ENCODE results near the gene RABGAP1L. TPM values are rescaled to one million over a fixed set of nuclear protein-coding genes. Genes with fewer than 3 reads are reported as not detected.

The RABGAP1L gene
- total RNA-seq, 1 donor from 2014 or later, result 28.0 TPM

- no peak for DNase-seq (ENCODE audit: low read depth, low spot score)
Observed at GRCh38 chr1:174913225-174913903, 754.0 kb downstream of the RABGAP1L start.

DNA sequence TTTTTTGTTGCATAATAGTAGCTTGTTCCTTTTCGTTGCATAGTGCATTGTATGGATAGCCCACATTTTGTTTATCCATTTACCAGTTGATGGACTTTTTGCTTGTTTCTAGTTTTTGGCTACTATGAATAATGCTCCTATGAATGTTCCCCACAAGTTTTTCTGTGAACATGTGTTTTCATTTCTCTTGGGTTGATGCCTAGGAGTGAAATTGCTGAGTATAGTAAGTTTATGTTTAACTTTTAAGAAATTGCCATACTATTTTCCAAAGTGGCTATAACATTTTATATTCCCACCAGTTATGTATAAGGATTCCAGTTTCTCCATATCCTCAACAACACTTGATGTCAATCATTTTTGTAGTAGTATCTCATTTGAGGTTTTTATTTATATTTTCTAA, 755.7 kb downstream of the RABGAP1L start:
- DNase-seq (ENCODE audit: low read depth, low spot score), result no peak

- DNase-seq (ENCODE audit: low read depth, low spot score), result no peak
Observed at GRCh38 chr1:174916846-174917245, 757.5 kb downstream of the RABGAP1L start.

GRCh38 chr1:174920093-174920492, 760.8 kb downstream of the RABGAP1L start:
- DNase-seq (ENCODE audit: low read depth, low spot score), result no peak

- no peak for DNase-seq (ENCODE audit: low read depth, low spot score)
Observed at GRCh38 chr1:174922121-174922520, 762.8 kb downstream of the RABGAP1L start.

GRCh38 chr1:174923820-174924219, 764.5 kb downstream of the RABGAP1L start:
- DNase-seq (ENCODE audit: low read depth, low spot score), result no peak

DNA sequence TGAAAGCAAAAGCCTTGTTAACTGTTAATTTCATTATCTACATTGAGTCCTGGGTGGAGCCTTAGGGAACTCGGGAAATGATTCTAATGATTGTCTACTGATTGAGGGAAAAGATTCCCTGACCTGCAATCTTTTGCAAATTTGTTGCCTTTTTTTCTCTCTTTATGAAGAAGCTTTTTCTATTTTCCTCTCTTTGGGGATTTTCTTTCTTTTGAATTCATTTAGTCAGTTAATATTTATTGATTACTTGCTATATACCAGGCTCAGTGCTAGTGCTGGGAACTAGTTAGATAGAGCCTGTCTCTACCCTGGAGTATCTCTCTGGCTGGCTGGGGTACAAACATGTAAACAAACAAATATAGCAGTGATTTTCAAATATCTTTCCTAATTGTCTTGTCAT, 769.2 kb downstream of the RABGAP1L start:
- DNase-seq (ENCODE audit: low read depth, low spot score), result no peak

- DNase-seq (ENCODE audit: low read depth, low spot score), result no peak
Observed at GRCh38 chr1:174931214-174931613, 771.9 kb downstream of the RABGAP1L start.

GRCh38 chr1:174932587-174932986, 773.3 kb downstream of the RABGAP1L start:
- DNase-seq (ENCODE audit: low read depth, low spot score), result no peak

DNA sequence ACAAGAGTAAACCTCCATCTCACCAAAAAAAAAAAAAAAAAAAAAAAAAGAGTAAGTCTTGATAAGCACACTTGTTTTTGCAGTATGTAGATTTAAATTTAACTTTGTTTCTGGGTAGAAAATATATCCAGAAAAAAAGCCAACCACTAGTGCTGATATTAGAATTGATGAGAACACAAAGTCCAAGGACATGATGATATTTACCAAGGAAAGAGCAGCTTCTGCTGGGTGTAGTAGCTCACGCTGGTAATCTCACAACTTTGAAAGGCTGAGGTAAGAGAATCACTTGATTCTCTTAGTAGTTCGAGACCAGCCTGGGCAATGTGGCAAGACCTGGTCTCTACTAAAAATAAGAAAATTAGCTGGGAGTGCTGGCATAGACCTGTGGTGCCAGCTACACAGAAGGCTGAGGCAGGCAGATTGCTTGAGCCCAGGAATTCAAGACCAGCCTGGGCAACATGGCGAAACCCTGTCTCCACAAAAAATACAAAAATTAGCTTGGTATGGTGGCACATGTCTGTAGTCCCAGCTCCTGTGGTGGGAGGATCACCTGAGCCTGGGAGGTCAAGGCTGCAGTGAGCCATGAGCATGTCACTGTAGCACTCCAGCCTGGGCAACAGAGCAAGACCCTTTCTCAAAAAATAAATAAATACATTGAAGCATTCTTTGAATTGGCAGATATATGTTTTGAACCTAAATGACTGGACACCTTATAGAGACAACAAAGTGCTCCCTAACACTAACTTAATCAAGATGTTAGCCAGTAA, 776.8 kb downstream of the RABGAP1L start:
- no peak for DNase-seq (ENCODE audit: low read depth, low spot score)

DNA sequence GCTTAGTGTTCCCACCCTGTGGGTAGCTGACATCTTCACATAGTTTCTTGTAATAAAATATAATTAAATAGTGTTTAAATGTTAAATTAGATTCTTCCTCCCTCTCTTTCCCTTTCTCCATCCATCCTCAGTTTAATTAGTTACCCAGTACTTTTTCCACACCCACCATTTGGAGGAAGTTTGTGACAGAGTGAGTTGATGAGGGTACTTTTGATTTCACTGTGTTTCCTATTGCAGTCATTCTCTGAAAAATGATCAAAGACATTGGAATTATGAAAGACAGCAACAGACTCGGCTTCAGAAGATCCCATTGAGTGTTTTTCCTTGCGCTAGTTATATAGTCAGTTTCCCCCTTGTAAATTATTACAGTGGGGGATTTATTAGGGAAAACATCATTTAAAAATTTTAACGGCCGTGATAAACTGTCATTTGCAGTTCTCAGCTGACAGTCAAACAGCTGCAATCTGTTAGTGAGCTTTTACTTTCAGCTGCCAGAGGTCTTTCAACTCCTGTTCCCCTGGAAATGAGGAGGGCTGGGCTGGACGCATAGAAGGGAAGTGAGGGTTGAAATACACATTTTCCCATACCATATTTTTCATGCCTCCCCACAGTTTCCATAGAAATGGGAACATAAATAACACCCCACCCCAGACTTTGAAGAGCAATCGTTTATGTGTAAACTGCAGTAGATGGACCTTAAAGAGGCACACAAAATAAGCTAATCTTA, 779.1 kb downstream of the RABGAP1L start:
- no peak for DNase-seq (ENCODE audit: low read depth, low spot score)

DNA sequence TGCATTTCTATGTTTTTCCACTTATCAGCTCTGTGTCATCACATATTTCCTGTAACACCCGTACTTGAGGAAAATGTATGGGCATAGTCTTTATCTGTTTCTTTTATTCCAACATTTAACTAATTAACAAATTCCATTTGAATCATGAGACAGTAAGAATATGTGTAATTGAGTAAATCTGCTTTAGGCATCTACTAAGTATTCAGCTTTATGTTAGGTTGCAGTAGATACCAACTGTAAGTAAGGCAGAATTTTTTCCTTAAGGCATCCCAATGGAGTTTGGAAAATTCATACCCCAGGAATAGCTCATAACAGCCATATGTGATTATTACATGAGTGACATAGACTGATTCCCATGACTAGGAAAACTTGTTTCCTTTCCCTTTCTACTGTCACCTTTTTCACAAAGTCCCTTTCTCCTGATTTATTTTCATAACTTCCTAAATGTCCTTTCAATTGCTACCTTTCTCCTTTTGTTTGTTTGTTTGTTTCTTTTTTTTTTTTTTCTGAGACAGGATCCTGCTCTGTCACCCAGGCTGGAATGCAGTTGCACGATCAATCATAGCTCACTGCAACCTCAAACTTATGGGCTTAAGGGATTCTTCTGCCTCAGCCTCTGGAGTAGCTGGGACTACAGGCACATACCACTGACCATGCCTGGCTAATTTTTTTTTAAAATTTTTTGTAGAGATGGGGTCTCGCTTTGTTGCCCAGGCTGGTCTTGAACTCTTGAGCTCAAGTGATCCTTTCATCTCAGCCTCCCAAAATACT, 780.6 kb downstream of the RABGAP1L start:
- no peak for DNase-seq (ENCODE audit: low read depth, low spot score)

GRCh38 chr1:174940646-174941175, 781.4 kb downstream of the RABGAP1L start:
- DNase-seq (ENCODE audit: low read depth, low spot score), result no peak

DNA sequence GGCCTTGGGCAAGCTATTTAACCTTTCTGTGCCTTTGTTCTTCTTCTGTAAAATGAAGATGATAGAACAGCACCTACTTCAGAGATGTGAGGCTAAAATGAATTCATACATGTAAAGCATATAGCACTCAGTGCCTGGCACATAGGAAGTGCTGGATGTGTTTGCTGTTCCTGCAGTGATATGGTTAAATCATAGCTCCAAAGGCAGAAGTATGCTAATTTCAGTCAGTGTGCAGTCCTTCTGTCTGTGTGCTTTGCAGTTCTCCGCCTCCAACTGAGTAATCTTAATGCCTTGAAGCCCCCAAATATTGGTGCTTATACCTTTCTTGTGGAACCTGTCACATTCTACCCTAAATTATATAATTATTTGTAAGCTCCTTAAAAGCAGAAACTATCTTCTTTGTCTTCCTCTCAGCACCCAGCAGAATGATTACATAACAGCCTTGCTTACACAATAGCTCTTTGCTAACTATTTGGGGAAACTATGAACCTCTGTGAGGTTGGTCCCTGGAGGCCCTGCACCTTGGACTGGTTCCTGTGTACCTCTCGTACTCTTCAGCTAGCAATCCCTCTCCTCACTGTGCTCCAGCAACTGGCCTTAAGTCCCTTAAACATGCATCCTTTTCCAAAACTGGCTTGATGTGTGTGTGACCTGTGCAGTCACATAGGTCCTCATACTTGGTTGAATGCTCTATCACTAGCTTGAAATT, 783.4 kb downstream of the RABGAP1L start:
- DNase-seq (ENCODE audit: low read depth, low spot score), result no peak

GRCh38 chr1:174946031-174946430, 786.7 kb downstream of the RABGAP1L start:
- DNase-seq (ENCODE audit: low read depth, low spot score), result no peak

DNA sequence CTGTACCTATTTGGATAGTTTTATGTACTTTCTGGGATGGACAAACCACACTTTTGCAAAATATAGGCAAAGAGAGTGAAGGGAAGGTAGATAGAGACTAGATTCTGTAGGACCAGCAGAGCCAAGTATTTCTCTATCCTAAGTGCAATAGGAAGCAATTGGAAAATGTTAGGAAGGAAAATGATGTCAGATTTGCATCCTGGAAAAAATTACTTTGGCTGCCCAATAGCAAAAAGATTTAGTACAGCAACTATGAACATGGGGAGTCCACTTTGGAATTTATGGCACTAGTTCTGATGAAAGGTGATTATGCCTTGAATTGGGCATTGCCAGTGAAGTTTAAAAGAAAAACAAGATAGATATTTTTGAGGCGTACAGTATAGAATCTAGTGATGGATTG, 789.7 kb downstream of the RABGAP1L start:
- no peak for DNase-seq (ENCODE audit: low read depth, low spot score)

DNA sequence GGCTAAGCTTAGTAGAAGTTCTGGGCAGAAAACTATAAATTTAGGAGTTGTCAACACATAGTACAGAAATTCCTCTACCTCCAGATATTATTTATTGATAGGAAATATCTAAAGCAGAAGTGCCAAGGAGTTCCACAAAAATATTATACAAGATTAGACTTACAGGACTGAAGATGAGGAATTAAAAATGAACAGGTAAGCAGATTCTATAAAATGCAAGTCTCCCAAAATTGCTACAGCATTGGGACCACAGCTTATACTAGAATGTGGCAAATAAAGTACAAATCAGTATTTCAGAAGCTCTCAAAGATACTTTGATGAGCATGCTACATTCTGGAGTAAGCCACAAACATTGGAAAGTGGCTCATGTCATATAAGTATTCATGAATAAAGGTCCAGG, 790.3 kb downstream of the RABGAP1L start:
- no peak for DNase-seq (ENCODE audit: low read depth, low spot score)

GRCh38 chr1:174953285-174954072, 794.2 kb downstream of the RABGAP1L start:
- no peak for DNase-seq (ENCODE audit: low read depth, low spot score)

DNA sequence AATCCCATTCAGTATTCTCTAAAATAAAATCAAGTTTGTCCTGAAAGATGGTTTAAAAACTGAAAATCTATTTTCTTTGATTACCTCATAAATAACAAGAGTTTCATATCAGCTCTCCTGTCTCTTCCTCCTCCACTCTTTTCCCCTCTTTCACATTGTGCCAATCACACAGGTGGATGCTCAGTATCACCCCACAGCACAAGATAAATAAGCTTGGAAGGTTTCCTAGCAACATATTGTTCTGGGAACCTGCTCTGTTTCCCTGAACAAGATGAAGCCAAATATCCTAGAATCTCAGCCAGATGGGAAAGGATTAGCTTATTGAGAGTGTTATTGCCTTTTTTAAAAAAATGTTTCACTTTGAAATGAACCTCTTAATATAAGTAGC, 794.7 kb downstream of the RABGAP1L start:
- no peak for DNase-seq (ENCODE audit: low read depth, low spot score)
